ENCODE results near the gene PEX11B. TPM values are rescaled to one million over a fixed set of nuclear protein-coding genes. Genes with fewer than 3 reads are reported as not detected.

Gene PEX11B
- total RNA-seq, 2 donors from 2014 or later, result 28.2 to 31.1 TPM

GRCh38 chr1:145901312-145902021 lies 17.1 kb downstream of the PEX11B start:
- TF ChIP-seq CTCF (IDR thresholded peaks at IDR 0.05), result no peak
- H3K36me3 ChIP-seq, result no peaks in the 10 kb centered on the region
- no peak overlapping the region for H3K4me3 ChIP-seq
- H3K27me3 ChIP-seq, result no peaks in the 10 kb centered on the region
- H3K27ac ChIP-seq, result no peak overlapping the region
- H3K4me1 ChIP-seq, result no peaks in the 10 kb centered on the region
- DNase-seq, result no peak
- intact Hi-C loops (cut with DNase I), result no loop called here
- no peaks in the 10 kb centered on the region for H3K9me3 ChIP-seq
- H3K9ac ChIP-seq (ENCODE audit: low read depth in 2 of 2, low read length in 2 of 2), result no peak overlapping the region

GRCh38 chr1:145898756-145899155 lies 19.8 kb downstream of the PEX11B start:
- no peak for TF ChIP-seq CTCF (IDR thresholded peaks at IDR 0.05)
- no peak overlapping the region for H3K9ac ChIP-seq (ENCODE audit: low read depth in 2 of 2, low read length in 2 of 2)
- no peaks in the 10 kb centered on the region for H3K4me1 ChIP-seq
- H3K36me3 ChIP-seq, result no peaks in the 10 kb centered on the region
- H3K27me3 ChIP-seq, result no peaks in the 10 kb centered on the region
- no peak for DNase-seq
- intact Hi-C loops (cut with DNase I), result no loop called here
- H3K4me3 ChIP-seq, result no peak overlapping the region
- no peak overlapping the region for H3K27ac ChIP-seq
- no peaks in the 10 kb centered on the region for H3K9me3 ChIP-seq

- no peak for TF ChIP-seq CTCF (IDR thresholded peaks at IDR 0.05)
- intact Hi-C loops (cut with DNase I), result no loop called here
- H3K27ac ChIP-seq, result no peak overlapping the region
- DNase-seq, result no peak
- no peaks in the 10 kb centered on the region for H3K4me1 ChIP-seq
- H3K9ac ChIP-seq (ENCODE audit: low read depth in 2 of 2, low read length in 2 of 2), result no peak overlapping the region
- no peaks in the 10 kb centered on the region for H3K9me3 ChIP-seq
- H3K4me3 ChIP-seq, result no peak overlapping the region
- no peaks in the 10 kb centered on the region for H3K36me3 ChIP-seq
- H3K27me3 ChIP-seq, result no peaks in the 10 kb centered on the region
These were observed 20.5 kb downstream of the PEX11B start for GRCh38 chr1:145897969-145898368.

GRCh38 chr1:145895471-145895870 lies 23.0 kb downstream of the PEX11B start:
- Histone ChIP-seq H3K36me3 (no peaks in the 10 kb centered on the region), H3K4me1 (peaks cover 7% of the 10 kb centered on the region), H3K4me3 (no peak overlapping the region), H3K9ac (ENCODE audit: low read depth in 2 of 2, low read length in 2 of 2) (no peak overlapping the region), H3K27me3 (no peaks in the 10 kb centered on the region), H3K9me3 (no peaks in the 10 kb centered on the region), H3K27ac (no peak overlapping the region)
- intact Hi-C loops (cut with DNase I), result no loop called here
- DNase-seq, result no peak
- TF ChIP-seq CTCF (IDR thresholded peaks at IDR 0.05), result no peak

GRCh38 chr1:145893306-145894055 lies 25.0 kb downstream of the PEX11B start:
- no peak overlapping the region for H3K4me3 ChIP-seq
- no peak overlapping the region for H3K9ac ChIP-seq (ENCODE audit: low read depth in 2 of 2, low read length in 2 of 2)
- no peaks in the 10 kb centered on the region for H3K9me3 ChIP-seq
- DNase-seq, result no peak
- no peak overlapping the region for H3K27ac ChIP-seq
- no peak for TF ChIP-seq CTCF (IDR thresholded peaks at IDR 0.05)
- peaks cover 7% of the 10 kb centered on the region for H3K4me1 ChIP-seq
- H3K27me3 ChIP-seq, result no peaks in the 10 kb centered on the region
- intact Hi-C loops (cut with DNase I), result no loop called here
- H3K36me3 ChIP-seq, result no peaks in the 10 kb centered on the region

All from colonic mucosa (tissue), 4 donors.